MM.1S (cell line): ENCODE data around the gene BCO2.

ENCODE experiments used
- CTCF ChIP-seq: fragments of 300-600 bp; sonication (generic); IDR thresholded peaks from 2 replicates; pipeline ENCODE4 v1.5.1; 2016; ENCODE audit warnings: antibody characterized with exemption, low read length, mixed read lengths
- EZH2 ChIP-seq: fragments of 300-600 bp; sonication (generic); optimal IDR thresholded peaks from 2 replicates; pipeline ENCODE3; 2017; ENCODE audit warnings: low read depth, mild to moderate bottlenecking, antibody characterized with exemption, low read length, mixed read lengths
- EZH2phosphoT487 ChIP-seq: fragments of 300-600 bp; sonication (generic); IDR thresholded peaks from 2 replicates; pipeline ENCODE4 v1.6.1; 2018; ENCODE audit warnings: antibody characterized with exemption, low read length

- TF ChIP-seq CTCF, result no peak
- no peak for TF ChIP-seq EZH2
- TF ChIP-seq EZH2phosphoT487, result no peak
Measured at GRCh38 chr11:112206071-112206470, 30.8 kb downstream of the BCO2 start.
